GM21528 (cell line): ENCODE data around the gene ARSA.
A peak's percentile ranks its signal among the peaks of the same experiment; 100 is the strongest.

Source experiments
- ATAC-seq: cut with Tn5 transposase; IDR thresholded peaks from one replicate; pipeline ENCODE4 v1.9.1; 2021; ENCODE audit warnings: mild to moderate bottlenecking, moderate library complexity; ENCODE audit not compliant: unreplicated experiment, low FRiP score

ARSA gene

GRCh38 chr22:50606165-50606945 lies 21.6 kb downstream of the ARSA start:
- no peak for ATAC-seq

DNA sequence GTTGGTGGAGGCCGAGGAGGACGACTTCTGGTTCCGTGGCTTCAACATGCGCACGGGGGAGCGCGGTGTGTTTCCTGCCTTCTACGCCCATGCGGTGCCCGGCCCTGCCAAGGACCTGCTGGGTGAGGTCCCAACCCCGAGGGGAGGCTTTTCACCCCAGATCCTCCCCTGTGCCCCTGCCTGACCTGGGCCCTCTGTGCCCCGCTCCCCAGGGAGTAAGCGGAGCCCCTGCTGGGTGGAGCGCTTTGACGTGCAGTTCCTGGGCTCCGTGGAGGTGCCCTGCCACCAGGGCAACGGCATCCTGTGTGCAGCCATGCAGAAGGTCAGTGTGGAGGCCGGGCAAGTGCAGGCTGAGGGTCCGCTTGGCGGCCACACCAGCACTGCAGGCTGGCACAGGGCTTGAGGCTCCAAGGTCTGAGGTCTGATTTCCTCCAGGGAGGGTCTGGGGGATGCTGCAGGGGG lies 22.3 kb downstream of the ARSA start:
- ATAC-seq: no peak

- ATAC-seq: no peak
These were observed 22.8 kb downstream of the ARSA start for GRCh38 chr22:50605002-50605612.

DNA sequence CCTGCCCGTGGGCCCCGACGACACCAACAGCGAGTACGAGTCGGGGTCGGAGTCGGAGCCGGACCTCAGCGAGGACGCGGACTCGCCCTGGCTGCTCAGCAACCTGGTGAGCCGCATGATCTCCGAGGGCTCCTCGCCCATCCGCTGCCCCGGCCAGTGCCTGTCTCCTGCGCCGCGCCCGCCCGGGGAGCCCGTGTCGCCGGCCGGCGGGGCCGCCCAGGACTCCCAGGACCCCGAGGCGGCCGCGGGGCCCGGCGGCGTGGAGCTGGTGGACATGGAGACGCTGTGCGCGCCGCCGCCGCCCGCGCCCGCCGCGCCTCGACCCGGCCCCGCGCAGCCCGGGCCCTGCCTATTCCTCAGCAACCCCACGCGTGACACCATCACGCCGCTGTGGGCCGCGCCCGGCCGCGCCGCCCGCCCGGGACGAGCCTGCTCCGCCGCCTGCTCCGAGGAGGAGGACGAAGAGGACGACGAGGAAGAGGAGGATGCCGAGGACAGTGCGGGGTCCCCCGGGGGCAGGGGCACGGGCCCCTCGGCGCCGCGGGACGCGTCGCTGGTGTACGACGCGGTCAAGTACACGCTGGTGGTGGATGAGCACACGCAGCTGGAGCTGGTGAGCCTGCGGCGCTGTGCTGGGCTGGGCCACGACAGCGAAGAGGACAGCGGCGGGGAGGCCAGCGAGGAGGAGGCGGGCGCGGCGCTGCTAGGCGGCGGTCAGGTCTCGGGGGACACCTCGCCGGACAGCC lies 23.5 kb downstream of the ARSA start:
- no peak for ATAC-seq

DNA sequence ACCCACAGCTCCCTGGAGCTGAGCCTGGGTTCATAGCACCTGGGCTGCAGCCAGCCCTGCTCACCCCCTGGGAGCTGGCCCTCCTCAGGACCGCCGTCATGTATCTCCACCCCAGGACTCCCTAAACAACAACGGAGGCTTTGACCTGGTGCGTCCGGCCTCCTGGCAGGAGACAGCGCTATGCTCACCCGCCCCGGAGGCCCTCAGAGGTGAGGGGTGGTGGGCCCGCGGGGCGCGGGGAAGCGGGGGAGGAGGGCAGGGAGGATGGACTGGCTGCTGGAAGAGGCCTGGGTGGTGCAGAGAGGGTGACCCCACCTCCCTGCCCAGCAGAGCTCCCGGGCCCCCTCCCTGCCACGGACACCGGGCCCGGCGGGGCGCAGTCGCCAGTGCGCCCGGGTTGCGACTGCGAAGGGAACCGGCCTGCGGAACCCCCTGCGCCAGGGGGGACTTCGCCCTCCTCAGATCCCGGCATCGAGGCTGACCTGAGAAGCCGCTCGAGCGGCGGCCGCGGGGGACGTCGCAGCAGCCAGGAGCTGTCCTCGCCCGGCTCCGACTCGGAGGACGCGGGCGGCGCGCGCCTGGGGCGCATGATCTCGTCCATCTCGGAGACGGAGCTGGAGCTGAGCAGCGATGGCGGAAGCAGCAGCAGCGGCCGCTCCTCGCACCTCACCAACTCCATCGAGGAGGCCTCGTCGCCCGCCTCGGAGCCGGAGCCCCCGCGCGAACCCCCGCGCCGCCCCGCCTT lies 24.3 kb downstream of the ARSA start:
- no peak for ATAC-seq

DNA sequence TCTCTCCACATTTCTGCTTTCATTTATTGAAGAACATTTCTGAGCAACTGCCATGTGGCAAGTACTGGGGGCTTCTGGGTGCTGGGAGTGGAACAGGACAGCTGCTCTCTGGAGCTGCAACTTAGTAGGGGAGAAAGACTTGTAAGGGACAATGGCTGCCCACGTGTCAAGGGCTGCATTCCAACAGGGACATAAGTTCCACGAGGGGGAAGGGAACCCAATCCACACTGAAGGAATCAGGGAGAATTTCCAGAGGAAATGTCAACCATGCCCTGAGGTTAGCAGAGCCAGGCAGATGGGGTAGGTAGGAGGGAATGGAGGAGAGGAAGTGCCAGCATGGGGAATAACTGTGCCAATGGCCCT lies 25.6 kb downstream of the ARSA start:
- no peak for ATAC-seq

DNA sequence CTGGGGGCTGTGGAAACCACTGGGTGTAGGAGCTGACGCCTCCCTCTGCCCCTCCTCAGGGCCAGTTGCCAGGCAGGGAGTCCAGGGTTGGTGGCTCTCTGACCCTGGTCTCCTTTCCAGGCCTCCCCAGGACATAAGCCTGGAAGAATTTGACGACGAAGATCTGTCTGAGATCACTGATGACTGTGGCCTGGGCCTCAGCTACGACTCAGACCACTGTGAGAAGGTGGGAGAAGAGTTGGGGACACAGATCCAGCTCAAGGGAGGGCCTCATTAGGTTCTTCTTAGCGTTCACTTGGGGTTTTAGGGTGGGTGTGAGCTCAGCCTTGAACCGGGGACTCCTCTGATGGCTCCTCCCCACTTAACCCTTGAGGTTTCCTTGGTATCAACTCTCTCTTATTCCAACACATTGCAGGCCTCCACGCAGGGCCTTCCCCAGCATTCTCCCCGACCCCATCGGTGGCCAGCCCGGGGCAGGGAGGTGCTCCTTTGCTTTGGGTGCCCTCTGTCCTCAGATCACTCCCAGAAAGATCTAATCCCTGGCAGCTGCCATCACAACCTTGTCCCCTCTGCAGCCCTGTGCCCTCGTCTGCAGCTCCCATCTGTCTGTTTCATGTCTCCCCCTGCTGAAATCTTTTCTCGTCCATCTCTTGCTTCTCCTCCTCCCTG lies 26.1 kb downstream of the ARSA start:
- ATAC-seq: no peak

DNA sequence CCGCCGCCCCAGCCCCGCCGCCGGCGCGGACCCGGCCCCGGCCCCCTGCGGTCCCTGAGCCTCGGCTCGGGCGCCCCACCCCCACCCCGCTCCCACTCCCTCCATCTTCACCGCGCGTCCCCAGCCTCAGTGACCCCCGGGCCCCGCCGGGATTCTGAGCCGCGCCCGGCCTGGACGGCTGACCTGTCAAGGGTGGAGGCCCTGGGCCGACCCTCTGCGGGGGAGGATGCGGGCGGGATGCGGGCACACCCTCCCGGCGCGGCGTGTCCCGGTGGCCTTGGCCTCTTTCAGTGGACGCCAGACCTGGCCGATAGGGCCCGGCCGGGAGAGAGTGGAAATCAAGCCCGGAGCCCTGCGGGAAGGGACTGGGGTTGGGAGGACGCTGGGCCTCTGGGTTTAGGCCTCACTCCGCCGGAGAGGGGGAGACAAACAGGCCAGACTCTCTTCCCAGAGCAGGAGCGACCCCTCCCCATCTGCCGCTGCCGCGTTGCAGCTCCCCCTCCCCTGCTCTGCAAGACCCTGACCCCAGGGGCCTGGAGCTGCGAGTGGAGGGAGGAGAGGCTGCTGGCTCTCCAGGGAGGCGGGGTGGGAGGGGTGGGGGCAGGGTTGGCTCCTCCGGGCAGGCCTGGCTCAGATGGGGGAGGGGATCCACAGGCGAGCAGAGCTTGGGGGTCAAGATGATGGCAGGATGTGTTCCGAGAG lies 26.8 kb downstream of the ARSA start:
- ATAC-seq: no peak

DNA sequence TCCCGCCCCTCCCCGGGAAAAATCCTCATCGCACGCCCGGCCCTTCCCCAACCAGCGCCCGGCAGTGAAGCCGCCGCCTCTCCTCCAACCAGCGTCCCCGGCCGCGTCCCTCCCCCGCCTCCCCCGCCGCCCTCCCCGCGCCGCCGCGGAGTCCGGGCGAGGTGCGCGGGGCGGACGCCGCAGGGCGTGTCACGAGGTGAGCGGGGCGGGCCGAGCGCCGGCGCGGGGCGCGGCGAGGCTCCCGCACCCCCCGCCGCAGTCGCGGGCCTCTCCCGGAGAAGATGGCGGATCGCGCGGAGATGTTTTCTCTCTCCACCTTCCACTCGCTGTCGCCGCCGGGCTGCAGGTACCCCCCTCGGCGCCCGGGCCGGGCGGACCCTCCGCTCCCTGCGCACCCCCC lies 27.4 kb downstream of the ARSA start, which contains the start of gene MAPK8IP2:
Gene MAPK8IP2 (plus strand): TSS at position 256 of the 400 bp plus-strand sequence. CDS start 26 bp downstream, at position 282.
- ATAC-seq: no peak

DNA sequence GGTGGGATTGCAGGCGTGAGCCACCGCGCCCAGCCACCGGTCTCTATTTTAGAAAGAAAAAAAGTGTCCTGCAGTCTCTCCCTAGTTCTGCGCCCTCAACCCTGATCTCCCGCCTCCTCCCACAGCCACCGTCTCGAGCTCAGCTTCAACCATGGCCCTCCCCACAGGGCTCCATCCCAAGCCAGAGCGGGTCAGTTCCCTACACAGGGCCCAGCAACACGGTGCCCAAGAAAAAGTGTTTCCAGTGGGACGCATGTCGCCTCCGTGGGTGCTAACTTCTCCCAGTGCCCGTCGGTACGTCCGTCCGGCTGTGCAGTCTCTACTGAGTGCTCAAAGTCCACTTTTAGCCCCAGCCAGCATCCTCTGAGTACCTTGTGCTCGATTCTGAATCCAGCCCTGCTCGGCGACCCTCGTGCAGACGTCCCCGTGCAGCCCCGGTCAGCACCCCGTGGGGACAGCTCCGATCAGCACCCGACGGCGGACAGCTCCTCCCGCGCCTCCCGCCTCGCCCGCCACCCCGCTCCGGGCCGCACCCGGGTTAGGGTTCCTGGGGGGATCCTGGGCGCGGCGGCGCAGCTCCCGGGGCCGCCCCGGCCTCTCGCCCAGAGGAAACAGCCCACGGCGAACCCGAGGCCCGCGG lies 28.0 kb downstream of the ARSA start:
- ATAC-seq: no peak

DNA sequence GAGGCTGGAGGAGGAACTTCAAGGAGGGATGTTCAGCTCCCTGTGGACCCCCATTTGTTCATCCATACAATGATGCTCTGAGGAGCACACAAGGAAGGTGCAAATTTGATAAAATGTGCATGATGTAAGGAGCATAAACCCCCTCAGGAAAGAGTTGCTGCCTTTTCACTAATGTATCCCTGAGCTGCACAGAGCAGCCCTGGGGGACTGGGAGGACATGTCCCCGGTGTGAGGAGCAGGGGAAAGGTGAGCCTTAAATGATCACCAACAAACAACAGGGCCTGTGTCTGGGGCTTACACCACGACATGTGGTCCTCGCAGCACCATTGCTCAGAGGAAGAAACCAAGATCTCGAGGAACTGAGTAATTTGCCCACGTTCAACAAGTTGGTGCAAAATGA lies 30.9 kb downstream of the ARSA start:
- ATAC-seq: no peak

DNA sequence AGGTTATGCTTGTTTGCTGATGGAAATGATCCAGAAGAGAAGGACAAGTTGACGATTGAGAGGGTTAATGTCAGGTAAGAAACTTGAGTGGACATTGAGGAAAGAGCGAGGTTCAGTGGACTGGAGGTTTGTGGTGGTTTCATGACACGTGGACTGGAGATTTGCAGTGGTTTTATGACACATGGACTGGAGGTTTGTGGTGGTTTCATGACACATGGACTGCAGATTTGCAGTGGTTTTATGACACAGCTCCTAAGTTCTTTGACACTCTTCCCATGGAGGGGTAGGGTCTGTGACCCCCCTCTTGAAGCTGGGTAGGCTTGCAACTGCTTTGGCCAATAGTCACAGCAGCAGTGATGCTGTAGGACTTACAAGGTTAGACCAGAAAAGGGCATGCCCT lies 32.8 kb downstream of the ARSA start:
- no peak for ATAC-seq

DNA sequence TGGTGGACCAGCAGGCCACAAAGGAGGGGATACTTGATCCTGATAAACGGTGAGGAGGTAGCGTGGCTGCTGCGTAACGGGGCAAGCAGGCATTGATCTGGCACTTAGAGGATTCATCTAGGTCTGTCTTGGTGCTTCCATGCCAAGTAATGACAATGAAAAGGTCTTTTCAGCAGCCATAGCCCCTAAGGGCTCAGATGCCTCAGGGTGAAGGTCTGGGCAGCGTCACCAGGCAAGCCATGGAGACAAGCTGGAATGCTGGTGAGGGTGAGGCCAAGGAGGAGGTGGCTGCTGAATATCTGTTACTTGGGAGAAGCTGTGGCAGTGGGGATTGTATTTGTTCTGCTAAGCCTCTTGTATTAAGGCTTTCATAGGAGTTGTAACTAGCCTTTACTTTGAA lies 40.5 kb downstream of the ARSA start:
- ATAC-seq: no peak

DNA sequence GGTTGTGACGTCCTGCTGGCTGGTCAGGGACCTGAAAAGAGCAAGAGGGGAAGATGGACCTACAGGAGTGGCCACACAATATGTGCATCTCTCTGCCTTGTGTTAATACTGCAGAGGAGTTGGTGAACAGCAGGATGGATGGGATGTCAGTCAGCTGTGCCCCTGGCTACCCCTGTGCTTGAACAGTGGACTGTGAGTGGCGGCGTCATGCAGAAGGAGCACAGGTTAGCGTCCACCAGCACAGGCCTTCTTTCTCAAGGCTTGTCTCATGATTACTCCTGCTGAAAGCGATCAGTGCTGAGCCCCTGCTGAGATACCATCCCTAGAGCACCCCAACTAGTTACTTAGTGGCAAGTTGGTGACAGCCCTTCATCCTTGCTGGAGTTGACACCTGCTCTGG lies 41.5 kb downstream of the ARSA start:
- no peak for ATAC-seq

DNA sequence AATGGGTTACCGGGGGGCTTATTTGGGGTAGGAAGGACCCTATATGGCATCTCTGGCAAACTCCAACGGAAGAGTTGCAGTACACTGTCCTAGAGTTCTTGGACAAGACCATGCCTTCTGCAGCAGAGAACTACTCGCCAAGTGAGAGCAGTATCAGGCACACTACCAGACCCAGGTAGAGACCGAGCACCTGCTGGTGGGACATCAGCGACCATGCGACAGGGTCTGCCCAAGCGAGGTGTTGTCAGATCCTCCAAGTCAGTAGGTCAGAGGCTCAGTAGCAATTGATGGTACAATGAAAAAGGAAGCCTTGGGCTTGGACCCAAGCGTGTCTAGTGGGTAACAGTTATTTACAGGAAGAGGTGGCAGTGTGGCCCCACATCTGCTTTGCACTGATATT lies 42.2 kb downstream of the ARSA start:
- no peak for ATAC-seq

- ATAC-seq: no peak
These were observed 42.7 kb downstream of the ARSA start for GRCh38 chr22:50585238-50585637.

GRCh38 chr22:50584106-50585096 lies 43.6 kb downstream of the ARSA start:
- no peak for ATAC-seq

GRCh38 chr22:50583294-50583861 lies 44.6 kb downstream of the ARSA start:
- peak; percentile 37 for ATAC-seq
